HG02943 (cell line): ENCODE data around the gene RSRC2.

ENCODE experiments used
- ATAC-seq: cut with Tn5 transposase; IDR thresholded peaks from one replicate; pipeline ENCODE4 v1.9.1; 2021; ENCODE audit warnings: mild to moderate bottlenecking, low read depth, moderate library complexity; ENCODE audit not compliant: unreplicated experiment

RSRC2 gene

DNA sequence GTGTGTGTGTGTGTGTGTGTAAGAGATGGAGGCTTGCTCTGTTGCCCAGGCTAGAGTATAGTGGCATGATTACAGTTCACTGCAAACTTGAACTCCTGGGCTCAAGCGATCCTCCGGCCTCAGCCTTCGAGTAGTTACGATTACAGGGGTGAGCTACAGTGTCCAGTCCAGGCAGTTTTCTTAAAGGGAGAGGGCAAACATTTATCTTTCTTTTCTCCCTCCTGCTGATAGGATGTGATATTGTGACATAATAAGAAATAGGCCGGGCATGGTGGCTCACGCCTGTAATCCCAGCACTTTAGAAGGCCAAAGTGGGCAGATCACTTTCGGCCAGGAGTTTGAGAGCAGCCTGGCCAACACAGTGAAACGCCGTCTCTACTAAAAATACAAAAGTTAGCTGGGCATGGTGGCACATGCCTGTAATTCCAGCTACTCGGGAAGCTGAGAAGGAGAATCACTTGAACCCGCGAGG lies 72.5 kb downstream of the RSRC2 start:
- ATAC-seq: no peak
